H9 (cell line): Measurements from ENCODE around the gene KREMEN1. TPM values are rescaled to one million over a fixed set of nuclear protein-coding genes. Genes with fewer than 3 reads are reported as not detected.

Source experiments
- DNase-seq: peaks from one replicate; pipeline ENCODE4 v3.0.0-alpha.2; 2017
- H2AFZ ChIP-seq: one replicate; pipeline ENCODE4 v1.6.1; 2013; ENCODE audit warnings: mild to moderate bottlenecking, low read length, control low read depth, moderate library complexity
- H2AK5ac ChIP-seq: 2 replicates; pipeline ENCODE4 v1.6.1; 2013; ENCODE audit warnings: low read length, control low read depth, mixed read lengths; ENCODE audit not compliant: insufficient read length
- H2BK120ac ChIP-seq: one replicate; pipeline ENCODE4 v1.6.1; 2013; ENCODE audit warnings: low read depth, mild to moderate bottlenecking, low read length, control low read depth, inconsistent platforms; ENCODE audit not compliant: poor library complexity, severe bottlenecking
- H2BK12ac ChIP-seq: 2 replicates; pipeline ENCODE4 v1.6.1; 2013; ENCODE audit warnings: low read length, control low read depth, mixed read lengths, low read depth; ENCODE audit not compliant: insufficient read length
- H2BK15ac ChIP-seq: 2 replicates; pipeline ENCODE4 v1.6.1; 2013; ENCODE audit warnings: low read depth, low read length, control low read depth
- H2BK20ac ChIP-seq: one replicate; pipeline ENCODE4 v1.6.1; 2013; ENCODE audit warnings: low read depth, mild to moderate bottlenecking, low read length, control low read depth, inconsistent platforms; ENCODE audit not compliant: poor library complexity, severe bottlenecking
- H2BK5ac ChIP-seq: 2 replicates; pipeline ENCODE4 v1.6.1; 2013; ENCODE audit warnings: low read length, control low read depth, mixed read lengths; ENCODE audit not compliant: insufficient read length
- H3K14ac ChIP-seq: 2 replicates; pipeline ENCODE4 v1.6.1; 2013; ENCODE audit warnings: low read length, control low read depth; ENCODE audit not compliant: insufficient read depth
- H3K18ac ChIP-seq: 2 replicates; pipeline ENCODE4 v1.6.1; 2013; ENCODE audit warnings: low read depth, mild to moderate bottlenecking, mixed read lengths, low read length, control low read depth; ENCODE audit not compliant: insufficient read length
- H3K23ac ChIP-seq: 2 replicates; pipeline ENCODE4 v1.6.1; 2013; ENCODE audit warnings: low read length, control low read depth, mixed read lengths, low read depth; ENCODE audit not compliant: insufficient read length
- H3K23me2 ChIP-seq: 2 replicates; pipeline ENCODE4 v1.6.1; 2013; ENCODE audit warnings: low read depth, mild to moderate bottlenecking, mixed read lengths, low read length, control low read depth; ENCODE audit not compliant: insufficient read length, poor library complexity, severe bottlenecking
- H3K27ac ChIP-seq: 2 replicates; pipeline ENCODE4 v1.5.1; 2013; ENCODE audit warnings: low read length, control low read depth, mixed read lengths, low read depth; ENCODE audit not compliant: insufficient read length
- H3K27me3 ChIP-seq: 2 replicates; pipeline ENCODE4 v1.6.1; 2013; ENCODE audit warnings: low read length, control low read depth, inconsistent platforms; ENCODE audit not compliant: insufficient read depth
- H3K4ac ChIP-seq: 2 replicates; pipeline ENCODE4 v1.6.1; 2013; ENCODE audit warnings: low read depth, mild to moderate bottlenecking, control low read depth, inconsistent platforms, low read length, moderate library complexity
- H3K4me1 ChIP-seq: 2 replicates; pipeline ENCODE4 v1.6.1; 2013; ENCODE audit warnings: low read length, control low read depth, inconsistent platforms; ENCODE audit not compliant: insufficient read depth
- H3K4me2 ChIP-seq: 2 replicates; pipeline ENCODE4 v1.6.1; 2013; ENCODE audit warnings: low read length, control low read depth, mixed read lengths; ENCODE audit not compliant: insufficient read length, insufficient read depth
- H3K56ac ChIP-seq: 2 replicates; pipeline ENCODE4 v1.6.1; 2013; ENCODE audit warnings: low read depth, mild to moderate bottlenecking, mixed read lengths, low read length, control low read depth; ENCODE audit not compliant: insufficient read length
- H3K79me1 ChIP-seq: 2 replicates; pipeline ENCODE4 v1.6.1; 2013; ENCODE audit warnings: low read depth, mild to moderate bottlenecking, moderate library complexity, low read length, control low read depth, inconsistent platforms; ENCODE audit not compliant: insufficient read depth, poor library complexity, severe bottlenecking
- H3K79me2 ChIP-seq: 2 replicates; pipeline ENCODE4 v1.6.1; 2013; ENCODE audit warnings: low read length, control low read depth, inconsistent platforms; ENCODE audit not compliant: insufficient read depth
- H3K9ac ChIP-seq: 2 replicates; pipeline ENCODE4 v1.6.1; 2013; ENCODE audit warnings: low read length, control low read depth, mixed read lengths; ENCODE audit not compliant: insufficient read length; ENCODE audit errors: extremely low read depth
- H3K9me3 ChIP-seq: one replicate; pipeline ENCODE4 v1.6.1; 2013; ENCODE audit warnings: low read depth, low read length, inconsistent platforms; ENCODE audit not compliant: control insufficient read depth
- H3T11ph ChIP-seq: one replicate; pipeline ENCODE4 v1.6.1; 2013; ENCODE audit warnings: mild to moderate bottlenecking, low read length, control low read depth, inconsistent platforms
- H4K20me1 ChIP-seq: one replicate; pipeline ENCODE4 v1.6.1; 2013; ENCODE audit not compliant: control insufficient read depth, insufficient read length, insufficient read depth
- H4K5ac ChIP-seq: 2 replicates; pipeline ENCODE4 v1.6.1; 2013; ENCODE audit warnings: low read depth, mild to moderate bottlenecking, mixed read lengths, low read length, control low read depth; ENCODE audit not compliant: insufficient read length
- H4K8ac ChIP-seq: replicated peaks from 2 replicates; pipeline ENCODE4 v1.6.1; 2013; ENCODE audit warnings: low read length, control low read depth, mixed read lengths, low read depth; ENCODE audit not compliant: insufficient read length
- H4K91ac ChIP-seq: 2 replicates; pipeline ENCODE4 v1.6.1; 2013; ENCODE audit warnings: low read depth, mild to moderate bottlenecking, moderate library complexity, mixed read lengths, low read length, control low read depth; ENCODE audit not compliant: insufficient read length
- H3K27ac Mint-ChIP-seq, 3 experiments: 2 replicates in 2 of 3; 3 replicates in 1 of 3; pipeline ENCODE4 v1.8.0; 2020 to 2021; ENCODE audit warnings: mixed read lengths in 3 of 3, mild to moderate bottlenecking in 1 of 3, moderate library complexity in 1 of 3
- H3K27me3 Mint-ChIP-seq: 2 replicates; pipeline ENCODE4 v1.8.0; 2021; ENCODE audit warnings: low read depth, mild to moderate bottlenecking, moderate library complexity, mixed read lengths
- H3K36me3 Mint-ChIP-seq, 3 experiments: 2 replicates in 2 of 3; 3 replicates in 1 of 3; pipeline ENCODE4 v1.8.0; 2020 to 2021; ENCODE audit warnings: low read depth in 3 of 3, mixed read lengths in 3 of 3; ENCODE audit not compliant: insufficient read depth in 1 of 3
- H3K4me1 Mint-ChIP-seq, 2 experiments: 2 replicates each; pipeline ENCODE4 v1.8.0; 2020; ENCODE audit warnings: mixed read lengths in 2 of 2
- H3K4me3 Mint-ChIP-seq, 2 experiments: 2 replicates in 1 of 2; 3 replicates in 1 of 2; pipeline ENCODE4 v1.8.0; 2020 to 2021; ENCODE audit warnings: mild to moderate bottlenecking in 2 of 2, mixed read lengths in 2 of 2, moderate library complexity in 1 of 2
- H3K9me3 Mint-ChIP-seq, 2 experiments: 2 replicates in 1 of 2; 3 replicates in 1 of 2; pipeline ENCODE4 v1.8.0; 2020; ENCODE audit warnings: mild to moderate bottlenecking in 2 of 2, mixed read lengths in 2 of 2, moderate library complexity in 1 of 2
- WGBS: extraction: QIAGEN DNeasy Blood & Tissue Kit; methylation state at CpG from one replicate; pipeline ENCODE4 v1.1.7; 2013; ENCODE audit warnings: missing lambda C conversion rate, low lambda C conversion rate, mixed read lengths; ENCODE audit not compliant: insufficient read length; ENCODE audit errors: extremely low coverage; 5-methylcytosine and 5-hydroxymethylcytosine counted together
- total RNA-seq: library from RNA; stranded (reverse); gene quantifications from 2 replicates; pipeline ENCODE4 v1.2.1, GENCODE V29; 2021
- TF ChIP-seq, protein P1 (sequence below): fragments of 200-600 bp; sonication (generic); conservative IDR thresholded peaks from 3 replicates; pipeline ENCODE4 v1.8.0; 2021; ENCODE audit warnings: antibody characterized with exemption, mild to moderate bottlenecking

KREMEN1 gene
- total RNA-seq, 1 experiment from 2014 or later, result 2.4 TPM

DNA sequence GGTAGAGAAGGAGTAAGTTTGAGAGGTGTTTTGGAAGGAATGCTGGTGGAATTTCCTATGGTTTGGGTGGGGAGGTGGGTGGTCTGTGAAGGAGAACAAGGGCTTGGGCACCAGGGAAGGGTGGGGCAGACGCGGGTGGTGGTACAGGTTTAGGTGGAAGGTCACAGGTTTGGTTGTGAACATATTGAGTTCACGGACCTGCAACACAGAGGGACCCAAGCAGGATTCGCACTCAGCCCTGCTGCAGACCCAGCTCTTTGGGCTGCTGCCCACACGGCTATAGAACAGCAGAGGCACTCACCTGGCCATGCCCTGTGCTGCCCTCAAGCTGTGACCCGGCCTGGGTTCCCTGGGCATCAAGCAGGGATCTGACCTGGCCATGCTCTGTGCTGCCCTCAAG, 99.4 kb downstream of the KREMEN1 start:
- no peak overlapping the region for H3K18ac ChIP-seq
- no peak overlapping the region for H3K14ac ChIP-seq
- no peak overlapping the region for H2BK5ac ChIP-seq
- no peak overlapping the region for H3K27ac Mint-ChIP-seq
- no peak overlapping the region for H3K9ac ChIP-seq
- WGBS, result no CpG with 5 or more reads among the region's 6 CpGs
- peaks cover 3 to 12% (median 4%) of the 10 kb centered on the region in 3 experiments; a peak in 4 of 7 replicates for H3K36me3 Mint-ChIP-seq
- H4K8ac ChIP-seq, result no peak overlapping the region
- H3K4me1 Mint-ChIP-seq, result no peaks in the 10 kb centered on the region; a peak in 1 of 4 replicates
- TF ChIP-seq, protein P1, sequence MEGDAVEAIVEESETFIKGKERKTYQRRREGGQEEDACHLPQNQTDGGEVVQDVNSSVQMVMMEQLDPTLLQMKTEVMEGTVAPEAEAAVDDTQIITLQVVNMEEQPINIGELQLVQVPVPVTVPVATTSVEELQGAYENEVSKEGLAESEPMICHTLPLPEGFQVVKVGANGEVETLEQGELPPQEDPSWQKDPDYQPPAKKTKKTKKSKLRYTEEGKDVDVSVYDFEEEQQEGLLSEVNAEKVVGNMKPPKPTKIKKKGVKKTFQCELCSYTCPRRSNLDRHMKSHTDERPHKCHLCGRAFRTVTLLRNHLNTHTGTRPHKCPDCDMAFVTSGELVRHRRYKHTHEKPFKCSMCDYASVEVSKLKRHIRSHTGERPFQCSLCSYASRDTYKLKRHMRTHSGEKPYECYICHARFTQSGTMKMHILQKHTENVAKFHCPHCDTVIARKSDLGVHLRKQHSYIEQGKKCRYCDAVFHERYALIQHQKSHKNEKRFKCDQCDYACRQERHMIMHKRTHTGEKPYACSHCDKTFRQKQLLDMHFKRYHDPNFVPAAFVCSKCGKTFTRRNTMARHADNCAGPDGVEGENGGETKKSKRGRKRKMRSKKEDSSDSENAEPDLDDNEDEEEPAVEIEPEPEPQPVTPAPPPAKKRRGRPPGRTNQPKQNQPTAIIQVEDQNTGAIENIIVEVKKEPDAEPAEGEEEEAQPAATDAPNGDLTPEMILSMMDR, result no peak
- no peak overlapping the region for H3K4ac ChIP-seq
- no peak overlapping the region for H3K27ac ChIP-seq
- H3K27me3 ChIP-seq, result no peaks in the 10 kb centered on the region
- H4K5ac ChIP-seq, result no peak overlapping the region
- no peak for DNase-seq
- H3K56ac ChIP-seq, result no peak overlapping the region
- no peak overlapping the region for H2AK5ac ChIP-seq
- no peak overlapping the region for H4K91ac ChIP-seq
- H4K20me1 ChIP-seq, result no peaks in the 10 kb centered on the region
- H3K79me2 ChIP-seq, result no peaks in the 10 kb centered on the region
- no peaks in the 10 kb centered on the region for H3K79me1 ChIP-seq
- H3K23ac ChIP-seq, result no peak overlapping the region
- no peaks in the 10 kb centered on the region for H3K4me1 ChIP-seq
- no peak overlapping the region for H2AFZ ChIP-seq
- no peak overlapping the region for H3T11ph ChIP-seq
- H3K9me3 ChIP-seq, result no peaks in the 10 kb centered on the region
- H3K4me2 ChIP-seq, result no peak overlapping the region
- no peaks in the 10 kb centered on the region for H3K23me2 ChIP-seq
- H3K9me3 Mint-ChIP-seq, result peaks cover 17 to 18% of the 10 kb centered on the region in 2 experiments
- no peak overlapping the region for H3K4me3 Mint-ChIP-seq
- H3K27me3 Mint-ChIP-seq, result peaks cover 6% of the 10 kb centered on the region
- H2BK12ac ChIP-seq, result no peak overlapping the region
- no peak overlapping the region for H2BK120ac ChIP-seq
- H2BK15ac ChIP-seq, result no peak overlapping the region
- no peak overlapping the region for H2BK20ac ChIP-seq
